Endothelial cell of umbilical vein (primary cell): Measurements from ENCODE around the gene TRABD. TPM values are rescaled to one million over a fixed set of nuclear protein-coding genes. Genes with fewer than 3 reads are reported as not detected.

ENCODE experiments used
- BruUV-seq: library from RNA; stranded (reverse); fragments of 400-500 nt; replicated peaks from 2 replicates; lab custom pipeline; 2021; lab: Mats Ljungman, UMichigan
- CTCF ChIA-PET: fragments of 300-600, 350-600 bp; sonication (Branson Sonifier 250); formaldehyde crosslinking; loops from one replicate; lab custom pipeline; 2021; ENCODE audit warnings: antibody characterized with exemption, inconsistent platforms; lab: Charles Lee
- POLR2A ChIA-PET: fragments of 300-600, 350-600 bp; sonication (Branson Sonifier 250); formaldehyde crosslinking; loops from one replicate; lab custom pipeline; 2021; ENCODE audit warnings: antibody characterized with exemption, inconsistent platforms; lab: Charles Lee
- DNase-seq: peaks from one replicate; pipeline ENCODE4 v3.0.0-alpha.2; 2011; ENCODE audit warnings: low read depth, low spot score
- FAIRE-seq: peaks from 2 replicates; lab custom pipeline; 2011; peaks lifted over from hg19 to GRCh38; lab: Jason Lieb, UNC
- H2AFZ ChIP-seq: 2 replicates; pipeline ENCODE4 v1.6.0; 2012; ENCODE audit warnings: low read depth, low read length, control low read depth, inconsistent platforms
- H3K27ac ChIP-seq: 2 replicates; pipeline ENCODE4 v1.5.1; 2011; ENCODE audit warnings: low read depth, mild to moderate bottlenecking, control low read depth, low read length, moderate library complexity; ENCODE audit not compliant: insufficient read depth
- H3K27me3 ChIP-seq, 2 experiments: 2 replicates each; pipeline versions ENCODE4 v1.6.0 to v1.6.1; 2011; ENCODE audit warnings: low read length in 2 of 2, mixed read lengths in 1 of 2; ENCODE audit not compliant: control insufficient read depth in 2 of 2, insufficient read depth in 2 of 2
- H3K36me3 ChIP-seq, 2 experiments: 2 replicates in 1 of 2; 3 replicates in 1 of 2; pipeline ENCODE4 v1.5.1; 2011; ENCODE audit warnings: low read length in 2 of 2, mild to moderate bottlenecking in 1 of 2, moderate library complexity in 1 of 2; ENCODE audit not compliant: control insufficient read depth in 2 of 2, insufficient read depth in 2 of 2; ENCODE audit errors: extremely low read depth in 1 of 2
- H3K4me1 ChIP-seq: 3 replicates; pipeline ENCODE4 v1.5.1; 2011; ENCODE audit warnings: mild to moderate bottlenecking, low read length; ENCODE audit not compliant: control insufficient read depth, insufficient read depth; ENCODE audit errors: extremely low read depth
- H3K4me2 ChIP-seq: 2 replicates; pipeline ENCODE4 v1.6.1; 2011; ENCODE audit warnings: low read length, control low read depth, mixed read lengths; ENCODE audit not compliant: insufficient read depth
- H3K4me3 ChIP-seq, 3 experiments: fragments of 200-600 bp in 1 of 3; sonication (generic), shearing (Covaris generic) in 1 of 3; replicated peaks in 1 of 3; 2 replicates each; pipeline ENCODE4 v1.5.1; 2011 to 2016; ENCODE audit warnings: control low read depth in 3 of 3, low read length in 3 of 3, mild to moderate bottlenecking in 2 of 3, inconsistent platforms in 1 of 3, low read depth in 1 of 3, moderate library complexity in 1 of 3; ENCODE audit not compliant: insufficient read depth in 1 of 3
- H3K79me2 ChIP-seq: 2 replicates; pipeline ENCODE4 v1.6.0; 2012; ENCODE audit warnings: low read length, inconsistent platforms; ENCODE audit not compliant: control insufficient read depth, insufficient read depth
- H3K9ac ChIP-seq: replicated peaks from 2 replicates; pipeline ENCODE3; 2011; ENCODE audit warnings: low read length, control low read depth; ENCODE audit not compliant: insufficient read depth; ENCODE audit errors: extremely low read depth
- H3K9me1 ChIP-seq: replicated peaks from 3 replicates; pipeline ENCODE4 v1.6.0; 2011; ENCODE audit warnings: mild to moderate bottlenecking, low read length; ENCODE audit not compliant: control insufficient read depth, insufficient read depth; ENCODE audit errors: extremely low read depth
- H3K9me3 ChIP-seq: replicated peaks from 2 replicates; pipeline ENCODE4 v1.5.1; 2012; ENCODE audit warnings: low read length, inconsistent platforms; ENCODE audit not compliant: control insufficient read depth, insufficient read depth
- H4K20me1 ChIP-seq: replicated peaks from 2 replicates; pipeline ENCODE3; 2011; ENCODE audit warnings: mild to moderate bottlenecking, low read length; ENCODE audit not compliant: control insufficient read depth, insufficient read depth; ENCODE audit errors: extremely low read depth
- CTCF ChIP-seq, 2 donors: IDR thresholded peaks; 1 replicate in 1 of 2; 2 replicates in 1 of 2; pipeline ENCODE4 v1.5.1; 2011; ENCODE audit warnings: low read length in 2 of 2, mild to moderate bottlenecking in 2 of 2, moderate library complexity in 2 of 2, control low read depth in 1 of 2, inconsistent platforms in 1 of 2, low read depth in 1 of 2; ENCODE audit not compliant: insufficient read depth in 1 of 2; ENCODE audit errors: extremely low read depth in 1 of 2
- EZH2 ChIP-seq: IDR thresholded peaks from 2 replicates; pipeline ENCODE4 v1.6.1; 2012; ENCODE audit warnings: borderline replicate concordance, low read depth, mild to moderate bottlenecking, moderate library complexity, low read length, inconsistent platforms; ENCODE audit not compliant: severe bottlenecking
- FOS ChIP-seq: IDR thresholded peaks from 2 replicates; pipeline ENCODE4 v1.6.1; 2011; ENCODE audit warnings: mild to moderate bottlenecking, low read length, moderate library complexity, borderline replicate concordance; ENCODE audit not compliant: insufficient read depth
- GATA2 ChIP-seq: IDR thresholded peaks from 2 replicates; pipeline ENCODE4 v1.7.0; 2011; ENCODE audit warnings: low read depth, mild to moderate bottlenecking, moderate library complexity, mixed read lengths, low read length; ENCODE audit not compliant: insufficient read length, insufficient read depth
- JUN ChIP-seq: IDR thresholded peaks from 2 replicates; pipeline ENCODE4 v1.6.1; 2011; ENCODE audit warnings: borderline replicate concordance, low read depth; ENCODE audit not compliant: insufficient read length, insufficient read depth
- MAX ChIP-seq: IDR thresholded peaks from 2 replicates; pipeline ENCODE4 v1.6.1; 2011; ENCODE audit not compliant: insufficient read depth, insufficient read length
- MYC ChIP-seq: IDR thresholded peaks from one replicate; pipeline ENCODE4 v1.6.1; 2011; ENCODE audit warnings: mild to moderate bottlenecking, low read depth, low read length
- POLR2A ChIP-seq: IDR thresholded peaks from 2 replicates; pipeline ENCODE4 v1.6.1; 2012; ENCODE audit warnings: low read depth, mild to moderate bottlenecking, control low read depth, low read length
- POLR2AphosphoS5 ChIP-seq: IDR thresholded peaks from 2 replicates; pipeline ENCODE4 v1.6.1; 2012; ENCODE audit warnings: low read depth, mild to moderate bottlenecking, control low read depth, low read length, moderate library complexity; ENCODE audit not compliant: insufficient read depth
- dilution Hi-C: fragments of 300-500 bp; cut with MboI; formaldehyde crosslinking; loops from one replicate; pipeline ENCODE4 v1.15.0; 2019; ENCODE audit warnings: low sequenced_read_pairs; ENCODE audit not compliant: extremely low pct_ligation_motif_present
- intact Hi-C: fragments of 100-400 bp; cut with micrococcal nuclease; formaldehyde crosslinking; loops from one replicate; pipeline ENCODE4 v1.10.0; 2022
- polyA plus RNA-seq, 4 experiments: library from polyadenylated mRNA; depleted of rRNA in 3 of 4; stranded (reverse) in 3 of 4; unstranded in 1 of 4; fragments of >200 nt; gene quantifications; 2 replicates each; pipeline versions ENCODE4 v1.2.1 to v1.2.3, GENCODE V29; 2011 to 2012; ENCODE audit warnings: missing spikeins in 1 of 4
- total RNA-seq: library from RNA; stranded (reverse); gene quantifications from 2 replicates; pipeline ENCODE4 v1.2.3, GENCODE V29; 2021

Gene TRABD
- total and polyA plus RNA-seq, 2 donors (not counting 3 experiments of a cell fraction or from before 2014, with no cell fraction given) = 46.8 to 48.4 TPM

GRCh38 chr22:50207383-50208140 lies 21.8 kb downstream of the TRABD start:
- ChIA-PET CTCF (interaction anchor here (0.9 to 1.8 kb wide), 6 partner anchors 8 to 240 kb away, joined by 3 to 6 read pairs (median 4); no protein-coding TSS in a partner anchor), POLR2A (no interaction called here)
- Histone ChIP-seq H3K4me2 (no peak overlapping the region), H3K9me1 (no peaks in the 10 kb centered on the region), H3K36me3 (peaks cover 4 to 16% of the 10 kb centered on the region in 2 experiments), H3K4me1 (peaks cover 13% of the 10 kb centered on the region), H3K79me2 (peaks cover 15% of the 10 kb centered on the region), H2AFZ (no peak overlapping the region), H3K27me3 (no peaks in the 10 kb centered on the region), H3K9me3 (no peaks in the 10 kb centered on the region), H4K20me1 (no peaks in the 10 kb centered on the region), H3K27ac (no peak overlapping the region), H3K4me3 (no peak overlapping the region), H3K9ac (no peak overlapping the region)
- peak; percentile 75 for FAIRE-seq
- TF ChIP-seq GATA2 = no peak
- no peak for TF ChIP-seq FOS
- TF ChIP-seq MAX = no peak
- no peak for TF ChIP-seq JUN
- TF ChIP-seq EZH2 = no peak
- no peak for TF ChIP-seq MYC
- no peak for TF ChIP-seq POLR2AphosphoS5
- no peak for TF ChIP-seq POLR2A
- TF ChIP-seq CTCF (IDR thresholded peaks at IDR 0.05; ENCODE audit: extremely low read depth in 1 of 2, insufficient read depth in 1 of 2, low read depth in 1 of 2, low read length in 2 of 2) = no peak
- dilution Hi-C loops = no loop called here
- intact Hi-C loops = loop anchor here (1.0 to 10.0 kb wide), 2 partner anchors 177 to 233 kb away; no protein-coding TSS in a partner anchor
- no TSS peak for BruUV-seq
- DNase-seq = peak; percentile 48
